ENCODE data around the gene CDX2. TPM values are rescaled to one million over a fixed set of nuclear protein-coding genes. Genes with fewer than 3 reads are reported as not detected.

The CDX2 gene
- total RNA-seq, 4 donors from 2014 or later: not detected

DNA sequence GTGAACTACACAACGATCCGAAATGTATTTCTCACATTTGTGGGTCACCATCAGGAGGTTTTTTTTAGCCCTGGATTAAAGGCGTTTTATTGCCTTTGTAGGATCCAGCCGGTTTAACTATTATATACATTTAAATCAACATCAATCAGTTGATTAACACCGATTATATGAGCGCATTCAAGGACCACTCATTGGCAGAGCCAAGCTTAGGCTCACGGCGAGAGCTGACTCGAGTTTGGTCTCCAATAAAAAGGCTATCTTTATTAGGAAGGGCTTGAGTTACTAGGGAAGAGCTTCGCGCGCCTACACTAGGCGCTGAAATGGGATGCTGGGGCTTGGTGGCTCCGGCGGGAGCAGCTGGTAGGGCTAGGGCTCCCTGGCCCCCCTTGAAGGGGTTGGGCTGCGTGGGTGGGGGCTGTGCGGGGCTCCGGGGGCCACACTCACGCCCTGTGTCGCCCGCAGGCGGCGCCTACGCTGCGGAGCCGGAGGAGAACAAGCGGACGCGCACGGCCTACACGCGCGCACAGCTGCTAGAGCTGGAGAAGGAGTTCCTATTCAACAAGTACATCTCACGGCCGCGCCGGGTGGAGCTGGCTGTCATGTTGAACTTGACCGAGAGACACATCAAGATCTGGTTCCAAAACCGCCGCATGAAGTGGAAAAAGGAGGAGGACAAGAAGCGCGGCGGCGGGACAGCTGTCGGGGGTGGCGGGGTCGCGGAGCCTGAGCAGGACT lies 45.2 kb downstream of the CDX2 start:
- WGBS: 4% methylated on average over 15 of the region's 48 CpGs
- H3K36me3 ChIP-seq: no peaks in the 10 kb centered on the region
- peaks cover 68% of the 10 kb centered on the region for H3K4me1 ChIP-seq
- no peaks in the 10 kb centered on the region for H3K9me3 ChIP-seq
- DNase-seq (ENCODE audit: low spot score in 2 of 2): no peak
- H3K4me3 ChIP-seq: no peak overlapping the region
- peaks cover 100% of the 10 kb centered on the region for H3K27me3 ChIP-seq
- TF ChIP-seq POLR2A (IDR thresholded peaks at IDR 0.05) (no peak), EP300 (IDR thresholded peaks at IDR 0.05) (no peak)
- TF ChIP-seq, protein P1, sequence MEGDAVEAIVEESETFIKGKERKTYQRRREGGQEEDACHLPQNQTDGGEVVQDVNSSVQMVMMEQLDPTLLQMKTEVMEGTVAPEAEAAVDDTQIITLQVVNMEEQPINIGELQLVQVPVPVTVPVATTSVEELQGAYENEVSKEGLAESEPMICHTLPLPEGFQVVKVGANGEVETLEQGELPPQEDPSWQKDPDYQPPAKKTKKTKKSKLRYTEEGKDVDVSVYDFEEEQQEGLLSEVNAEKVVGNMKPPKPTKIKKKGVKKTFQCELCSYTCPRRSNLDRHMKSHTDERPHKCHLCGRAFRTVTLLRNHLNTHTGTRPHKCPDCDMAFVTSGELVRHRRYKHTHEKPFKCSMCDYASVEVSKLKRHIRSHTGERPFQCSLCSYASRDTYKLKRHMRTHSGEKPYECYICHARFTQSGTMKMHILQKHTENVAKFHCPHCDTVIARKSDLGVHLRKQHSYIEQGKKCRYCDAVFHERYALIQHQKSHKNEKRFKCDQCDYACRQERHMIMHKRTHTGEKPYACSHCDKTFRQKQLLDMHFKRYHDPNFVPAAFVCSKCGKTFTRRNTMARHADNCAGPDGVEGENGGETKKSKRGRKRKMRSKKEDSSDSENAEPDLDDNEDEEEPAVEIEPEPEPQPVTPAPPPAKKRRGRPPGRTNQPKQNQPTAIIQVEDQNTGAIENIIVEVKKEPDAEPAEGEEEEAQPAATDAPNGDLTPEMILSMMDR (IDR thresholded peaks at IDR 0.05): no peak
- no peak overlapping the region for H3K27ac ChIP-seq

DNA sequence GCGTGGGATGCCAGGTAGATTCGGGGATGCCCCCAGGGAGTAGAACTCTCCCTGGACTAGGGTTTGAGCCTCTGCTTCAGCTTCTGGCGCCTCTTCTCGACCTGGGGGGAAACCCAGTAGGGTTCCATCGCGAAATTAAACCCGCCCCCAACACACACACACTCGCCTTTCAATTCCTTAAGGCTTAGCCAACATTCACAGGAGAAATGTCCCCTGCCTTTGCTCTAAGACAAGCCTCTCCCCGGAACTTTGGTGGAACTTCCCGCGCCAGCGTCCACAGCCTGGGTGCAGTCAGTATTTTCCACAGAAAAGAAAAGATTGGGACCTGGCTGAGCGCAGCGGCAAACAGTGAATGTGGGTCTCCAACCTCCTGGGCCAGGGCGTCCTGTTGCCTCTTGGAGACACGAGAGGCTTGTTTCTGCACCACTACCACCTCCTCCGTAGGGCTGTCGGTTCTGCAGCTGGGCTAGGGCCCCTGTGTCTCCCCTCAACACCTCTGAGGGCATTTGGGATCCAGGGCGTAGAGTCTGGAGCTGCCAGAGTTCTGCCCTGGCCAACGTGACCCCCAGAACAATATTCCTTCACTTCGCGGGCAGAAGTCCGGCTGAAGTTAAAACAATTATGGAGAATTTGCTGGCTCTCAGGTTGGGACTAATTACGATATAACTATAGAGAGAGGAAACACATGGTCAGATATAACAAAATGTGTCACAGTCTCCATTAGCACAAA lies 46.1 kb downstream of the CDX2 start:
- H3K4me3 ChIP-seq: no peak overlapping the region
- no peak for DNase-seq (ENCODE audit: low spot score in 2 of 2)
- WGBS: 7% methylated on average over 15 of the region's 24 CpGs
- TF ChIP-seq EP300 (IDR thresholded peaks at IDR 0.05): no peak
- no peak for TF ChIP-seq POLR2AphosphoS5 (IDR thresholded peaks at IDR 0.05)
- TF ChIP-seq, protein P1 (IDR thresholded peaks at IDR 0.05): no peak
- TF ChIP-seq POLR2A (IDR thresholded peaks at IDR 0.05): no peak
- H3K36me3 ChIP-seq: no peaks in the 10 kb centered on the region
- H3K27me3 ChIP-seq: peaks cover 100% of the 10 kb centered on the region
- no peak overlapping the region for H3K27ac ChIP-seq
- peaks cover 65% of the 10 kb centered on the region for H3K4me1 ChIP-seq
- no peaks in the 10 kb centered on the region for H3K9me3 ChIP-seq

DNA sequence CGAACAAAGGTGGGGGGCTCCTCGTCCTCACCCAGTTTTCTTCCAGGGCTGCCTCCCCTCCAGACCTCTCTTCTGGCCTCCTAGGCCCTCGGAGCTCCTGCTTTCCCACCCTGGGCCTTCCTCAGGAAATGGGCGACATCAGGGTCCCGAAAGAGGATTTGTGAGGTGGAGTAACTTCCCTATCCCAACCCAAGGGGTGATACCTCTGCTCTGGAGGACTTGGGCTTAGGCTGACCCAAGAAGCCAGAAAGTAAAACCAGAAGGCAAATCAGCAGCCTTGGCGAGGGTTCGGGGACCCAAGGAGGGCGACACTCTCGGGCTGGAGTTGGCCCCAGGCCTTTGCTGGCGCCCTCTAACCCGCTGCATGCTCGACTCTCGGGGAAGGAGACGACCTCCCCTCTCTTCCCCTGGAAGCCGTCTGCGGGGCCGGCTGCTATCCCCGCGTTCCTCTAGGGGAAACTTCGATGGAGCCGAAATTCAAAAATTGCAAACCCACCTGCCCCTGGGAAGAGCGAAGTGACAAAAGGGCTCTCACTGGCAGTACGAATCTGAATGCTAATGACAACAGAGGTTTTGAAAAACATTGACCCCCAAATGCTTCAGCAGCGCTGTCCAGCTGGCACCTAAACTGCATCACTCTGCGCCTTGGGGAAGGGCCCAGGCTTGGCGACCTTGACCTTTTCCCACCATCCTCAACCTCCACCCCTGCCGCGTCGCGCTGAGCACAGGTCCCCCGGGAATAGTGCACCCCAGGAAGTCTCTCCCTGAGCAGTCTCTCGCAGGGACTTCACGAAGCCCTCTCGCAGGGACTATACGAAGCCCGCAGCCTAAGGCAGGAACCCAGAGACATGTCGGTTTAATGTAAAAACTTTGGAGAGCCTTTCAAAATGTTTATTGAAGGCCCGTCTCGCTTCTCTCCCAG lies 46.9 kb downstream of the CDX2 start:
- H3K36me3 ChIP-seq: no peaks in the 10 kb centered on the region
- WGBS: 7% methylated on average over 9 of the region's 39 CpGs
- peak overlapping the region; percentile 51 for H3K4me3 ChIP-seq
- TF ChIP-seq POLR2AphosphoS5 (IDR thresholded peaks at IDR 0.05) (no peak), POLR2A (IDR thresholded peaks at IDR 0.05) (no peak), EP300 (IDR thresholded peaks at IDR 0.05) (no peak)
- TF ChIP-seq, protein P1 (IDR thresholded peaks at IDR 0.05): no peak
- no peak overlapping the region for H3K27ac ChIP-seq
- H3K9me3 ChIP-seq: no peaks in the 10 kb centered on the region
- no peak for DNase-seq (ENCODE audit: low spot score in 2 of 2)
- H3K27me3 ChIP-seq: peaks cover 100% of the 10 kb centered on the region
- peaks cover 66% of the 10 kb centered on the region for H3K4me1 ChIP-seq

DNA sequence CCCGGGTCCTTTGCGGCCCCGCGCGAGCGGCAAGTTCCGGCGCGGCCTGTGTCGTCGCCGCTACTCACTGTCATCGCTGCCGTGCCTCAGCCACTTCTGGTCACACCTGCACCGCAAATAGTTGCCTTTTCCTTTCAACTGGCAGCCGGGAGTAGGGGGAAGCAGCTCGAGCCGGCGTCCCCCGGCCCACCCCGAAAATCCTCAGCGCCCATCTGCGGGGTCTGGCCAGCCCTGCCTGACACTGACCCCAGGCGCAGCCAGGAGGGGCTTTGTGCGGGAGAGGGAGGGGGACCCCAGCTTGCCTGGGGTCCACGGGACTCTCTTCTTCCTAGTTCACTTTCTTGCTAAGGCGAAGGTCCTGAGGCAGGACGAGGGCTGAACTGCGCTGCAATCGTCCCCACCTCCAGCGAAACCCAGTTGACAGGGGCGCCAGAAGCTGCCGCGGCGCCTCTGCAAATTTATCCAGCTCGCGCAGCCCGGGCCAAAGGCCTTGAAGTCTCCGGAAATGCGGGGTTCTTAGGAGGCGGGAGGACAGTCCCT lies 47.6 kb downstream of the CDX2 start:
- no peak overlapping the region for H3K27ac ChIP-seq
- H3K36me3 ChIP-seq: no peaks in the 10 kb centered on the region
- TF ChIP-seq, protein P1 (IDR thresholded peaks at IDR 0.05): no peak
- TF ChIP-seq EP300 (IDR thresholded peaks at IDR 0.05): no peak
- TF ChIP-seq POLR2AphosphoS5 (IDR thresholded peaks at IDR 0.05): no peak
- TF ChIP-seq POLR2A (IDR thresholded peaks at IDR 0.05): no peak
- 5% methylated on average over 11 of the region's 41 CpGs for WGBS
- DNase-seq (ENCODE audit: low spot score in 2 of 2): no peak
- peaks cover 65% of the 10 kb centered on the region for H3K4me1 ChIP-seq
- peaks cover 100% of the 10 kb centered on the region for H3K27me3 ChIP-seq
- no peaks in the 10 kb centered on the region for H3K9me3 ChIP-seq
- peak overlapping the region; percentile 51 for H3K4me3 ChIP-seq

Data from suprapubic skin (tissue), 4 donors.